GM12878 (cell line): ENCODE results near the gene SMIM32. TPM values are rescaled to one million over a fixed set of nuclear protein-coding genes. Genes with fewer than 3 reads are reported as not detected.

Source experiments
- ATAC-seq: fragments of 200-7000 bp; cut with Tn5 transposase; 3 replicates; pipeline ENCODE4 v1.9.1; 2020; ENCODE audit warnings: mild to moderate bottlenecking, moderate library complexity
- BruUV-seq: library from RNA; stranded (reverse); fragments of 400-500 nt; replicated peaks from 2 replicates; lab custom pipeline; 2021; lab: Mats Ljungman, UMichigan
- CTCF ChIA-PET: fragments of 300-600 bp; sonication (Branson Sonifier 250); formaldehyde crosslinking; extraction: SDS; loops from one replicate; lab custom pipeline; 2021; ENCODE audit warnings: inconsistent platforms; lab: Yijun Ruan, JAX
- POLR2A ChIA-PET: fragments of 350-600 bp; formaldehyde crosslinking; extraction: SDS; loops from one replicate; lab custom pipeline; 2021; ENCODE audit warnings: inconsistent platforms; lab: Charles Lee
- RAD21 ChIA-PET: fragments of 300-600 bp; sonication (Branson Sonifier 250); formaldehyde crosslinking; loops from one replicate; lab custom pipeline; 2023; ENCODE audit warnings: antibody characterized with exemption; ENCODE audit not compliant: unreplicated experiment; lab: Charles Lee
- SMC1A ChIA-PET: fragments of 300-600 bp; sonication (Branson Sonifier 250); formaldehyde crosslinking; loops from one replicate; lab custom pipeline; 2023; ENCODE audit not compliant: unreplicated experiment, uncharacterized antibody; lab: Charles Lee
- DNase-seq: peaks from one replicate; pipeline ENCODE4 v3.0.0-alpha.2; 2011; ENCODE audit warnings: low read depth, low spot score
- FAIRE-seq: peaks from 3 replicates; lab custom pipeline; 2011; peaks lifted over from hg19 to GRCh38; lab: Jason Lieb, UNC
- H2AFZ ChIP-seq: 2 replicates; pipeline ENCODE4 v1.6.0; 2011; ENCODE audit warnings: low read depth, low read length, control low read depth; ENCODE audit not compliant: control insufficient read depth
- H3K27ac ChIP-seq: 2 replicates; pipeline ENCODE4 v1.5.1; 2011; ENCODE audit warnings: control low read depth; ENCODE audit not compliant: control insufficient read depth, insufficient read depth
- H3K27me3 ChIP-seq, 2 experiments: replicated peaks in 1 of 2; 2 replicates each; pipeline versions ENCODE4 v1.6.0 to v1.6.1; 2011; ENCODE audit warnings: low read length in 1 of 2; ENCODE audit not compliant: control insufficient read depth in 2 of 2, insufficient read depth in 2 of 2
- H3K36me3 ChIP-seq, 2 experiments: 2 replicates each; pipeline ENCODE4 v1.5.1; 2011; ENCODE audit warnings: low read length in 1 of 2; ENCODE audit not compliant: control insufficient read depth in 2 of 2, insufficient read depth in 2 of 2
- H3K4me1 ChIP-seq: 2 replicates; pipeline ENCODE4 v1.6.1; 2011; ENCODE audit warnings: mild to moderate bottlenecking, low read length, moderate library complexity, mixed read lengths; ENCODE audit not compliant: control insufficient read depth, insufficient read depth
- H3K4me2 ChIP-seq: 2 replicates; pipeline ENCODE4 v1.6.0; 2011; ENCODE audit warnings: control low read depth; ENCODE audit not compliant: control insufficient read depth, insufficient read depth
- H3K4me3 ChIP-seq: fragments of 200-600 bp; sonication (generic); 2 replicates; pipeline ENCODE4 v1.5.1; 2016
- H3K79me2 ChIP-seq: 2 replicates; pipeline ENCODE4 v1.6.0; 2011; ENCODE audit warnings: low read length; ENCODE audit not compliant: control insufficient read depth, insufficient read depth
- H3K9ac ChIP-seq: 2 replicates; pipeline ENCODE4 v1.8.0; 2011; ENCODE audit warnings: low read length, control low read depth, mixed read lengths; ENCODE audit not compliant: control insufficient read depth, insufficient read depth
- H3K9me3 ChIP-seq: replicated peaks from 3 replicates; pipeline ENCODE4 v1.5.1; 2011; ENCODE audit warnings: mild to moderate bottlenecking, low read length; ENCODE audit not compliant: control insufficient read depth, insufficient read depth
- H4K20me1 ChIP-seq: 2 replicates; pipeline ENCODE4 v1.6.0; 2011; ENCODE audit not compliant: control insufficient read depth, insufficient read depth
- ATF3 ChIP-seq: IDR thresholded peaks from 2 replicates; pipeline ENCODE4 v1.6.1; 2011; ENCODE audit warnings: low read depth, mild to moderate bottlenecking, low read length, moderate library complexity, borderline replicate concordance; ENCODE audit errors: extremely low read depth
- ATF7 ChIP-seq: fragments of 450-650 bp; IDR thresholded peaks from 2 replicates; pipeline ENCODE4 v1.6.1; 2016; ENCODE audit warnings: low read depth, mild to moderate bottlenecking
- CBFB ChIP-seq: IDR thresholded peaks from 2 replicates; pipeline ENCODE4 v1.6.1; 2016; ENCODE audit warnings: antibody characterized with exemption, low read depth
- CHD4 ChIP-seq: fragments of 200-600 bp; sonication (generic); IDR thresholded peaks from 2 replicates; pipeline ENCODE4 v1.6.1; 2016; ENCODE audit warnings: mild to moderate bottlenecking
- ELK1 ChIP-seq: IDR thresholded peaks from 2 replicates; pipeline ENCODE4 v1.6.1; 2012; ENCODE audit warnings: low read depth, low read length, improper control_type of control experiment
- HDGF ChIP-seq: fragments of 450-650 bp; IDR thresholded peaks from 2 replicates; pipeline ENCODE4 v1.6.1; 2016; ENCODE audit warnings: antibody characterized with exemption
- IRF5 ChIP-seq: fragments of 450-650 bp; IDR thresholded peaks from 2 replicates; pipeline ENCODE4 v1.6.1; 2017; ENCODE audit warnings: borderline replicate concordance
- NR2C1 ChIP-seq: fragments of 450-650 bp; IDR thresholded peaks from 2 replicates; pipeline ENCODE4 v1.6.1; 2017; ENCODE audit warnings: antibody characterized with exemption, mild to moderate bottlenecking, moderate library complexity
- POU2F2 ChIP-seq: IDR thresholded peaks from 3 replicates; pipeline ENCODE4 v1.6.1; 2011; ENCODE audit warnings: low read depth, mild to moderate bottlenecking, low read length, borderline replicate concordance
- SMARCA5 ChIP-seq: fragments of 450-650 bp; IDR thresholded peaks from 2 replicates; pipeline ENCODE4 v1.6.1; 2017; ENCODE audit warnings: mild to moderate bottlenecking
- SRF ChIP-seq, 2 experiments: IDR thresholded peaks; 2 replicates each; pipeline ENCODE4 v1.6.1; 2011; ENCODE audit warnings: low read depth in 2 of 2, low read length in 2 of 2, mild to moderate bottlenecking in 1 of 2, moderate library complexity in 1 of 2
- WGBS: methylation state at CpG from one replicate; pipeline ENCODE4 v1.1.6; 2016; ENCODE audit warnings: low lambda C conversion rate; ENCODE audit not compliant: insufficient replicate concordance, insufficient coverage; ENCODE audit errors: missing lambda C conversion rate; 5-methylcytosine and 5-hydroxymethylcytosine counted together
- in situ Hi-C: fragments of 300-500 bp; cut with MboI; formaldehyde crosslinking; loops from 9 replicates; pipeline ENCODE4 v1.14.3; 2018; ENCODE audit warnings: mixed read lengths
- intact Hi-C: fragments of 100-400 bp; cut with micrococcal nuclease; formaldehyde crosslinking; loops from one replicate; pipeline ENCODE4 v1.14.2; 2022; ENCODE audit not compliant: unreplicated experiment
- polyA plus RNA-seq, 11 experiments: library from polyadenylated mRNA; depleted of rRNA in 4 of 11; unstranded in 6 of 11; stranded (reverse) in 5 of 11; fragments of >200 nt; fragmentation: Nextera tagmentation in 4 of 11; fragmentation: Illumina TruSeq in 1 of 11; extraction: Ambion mirVana in 4 of 11; extraction: Trizol in 1 of 11; gene quantifications; 1 replicate in 1 of 11; 2 replicates in 10 of 11; pipeline versions ENCODE4 v1.2.1 to v1.2.3, GENCODE V29; 2011 to 2016; ENCODE audit warnings: inconsistent platforms in 2 of 11, missing spikeins in 2 of 11, low read depth in 1 of 11
- total RNA-seq, 4 experiments: library from RNA; depleted of rRNA in 3 of 4; stranded (reverse); fragments of >200 nt in 3 of 4; fragmentation: Illumina TruSeq in 1 of 4; extraction: Trizol in 1 of 4; gene quantifications; 2 replicates each; pipeline versions ENCODE4 v1.2.1 to v1.2.3, GENCODE V29; 2013 to 2021
- TF ChIP-seq, protein P1 (sequence below): fragments of 450-650 bp; IDR thresholded peaks from 2 replicates; pipeline ENCODE4 v1.6.1; 2018; ENCODE audit warnings: borderline replicate concordance, mild to moderate bottlenecking; ENCODE audit not compliant: partially characterized antibody

SMIM32 gene
- total and polyA plus RNA-seq, 10 of the 15 experiments (the other 5 are each of a cell fraction or from before 2014, with no cell fraction given) = not detected

DNA sequence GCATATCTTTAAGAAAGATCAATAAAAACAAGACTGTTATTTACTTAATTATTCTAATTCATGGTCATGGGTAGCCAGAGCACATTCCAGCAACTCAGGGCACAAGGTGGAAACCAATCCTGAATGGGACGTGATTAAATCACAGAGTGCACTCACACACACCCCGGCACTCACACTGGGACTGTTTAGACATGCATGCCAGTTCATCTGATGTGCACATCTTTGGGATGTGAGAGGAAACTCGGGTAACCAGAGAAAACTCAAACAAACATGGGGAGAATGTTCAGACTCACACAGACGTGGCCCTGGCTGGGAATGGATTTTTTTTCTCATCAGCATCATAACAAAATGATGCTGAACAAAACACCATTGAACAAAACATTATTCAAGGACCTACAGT is 31.0 kb downstream of the SMIM32 start:
- in situ Hi-C loops = no loop called here
- 80% methylated on average over 4 of the region's 4 CpGs for WGBS
- Histone ChIP-seq H3K9me3 (no peaks in the 10 kb centered on the region), H3K36me3 (no peaks in the 10 kb centered on the region; a peak in 1 of 4 replicates), H3K27ac (no peak overlapping the region), H3K79me2 (no peaks in the 10 kb centered on the region; the same call in none of the 2 replicates), H3K27me3 (no peaks in the 10 kb centered on the region), H3K4me1 (peaks cover 8% of the 10 kb centered on the region; the same call in 1 of the 2 replicates), H3K4me3 (no peak overlapping the region), H4K20me1 (no peaks in the 10 kb centered on the region), H2AFZ (no peak overlapping the region), H3K9ac (no peak overlapping the region), H3K4me2 (no peak overlapping the region)
- SMC1A ChIA-PET = interaction anchor here (1.8 to 3.2 kb wide), 2 partner anchors 21 to 26 kb away, joined by 4 to 8 read pairs; no protein-coding TSS in a partner anchor
- ATAC-seq (no peak), FAIRE-seq (no peak), DNase-seq (no peak)
- POLR2A ChIA-PET = no interaction called here
- TF ChIP-seq ATF7 = no peak
- no peak for TF ChIP-seq HDGF
- RAD21 ChIA-PET = interaction anchor here (1.0 kb wide), 1 partner anchor 29 kb away, joined by 3 read pairs; the partner anchor contains the start of gene SMAD5
- intact Hi-C loops = no loop called here
- no TSS peak for BruUV-seq
- CTCF ChIA-PET = interaction anchor here (1.2 to 2.2 kb wide), 3 partner anchors 13 to 87 kb away, joined by 4 to 9 read pairs (median 5); no protein-coding TSS in a partner anchor

DNA sequence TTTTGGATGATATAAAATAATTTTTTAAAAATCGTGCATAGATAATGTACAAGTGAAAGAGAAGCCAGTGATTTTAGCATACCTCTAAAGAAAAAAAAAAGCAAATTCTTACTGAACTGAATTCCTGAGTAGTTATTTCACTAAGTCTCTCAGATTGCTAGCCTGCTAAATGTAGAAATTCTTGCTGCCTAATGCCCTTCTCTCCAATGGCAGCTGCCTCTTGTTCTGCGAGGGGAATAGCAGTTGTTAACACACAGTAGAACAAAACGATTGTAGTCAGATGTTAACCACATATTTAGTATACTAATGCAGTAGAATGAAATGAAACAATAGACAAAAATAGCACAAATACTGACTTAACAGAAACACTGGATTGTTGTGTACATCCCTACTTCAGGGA is 33.5 kb downstream of the SMIM32 start:
- RAD21 ChIA-PET = no interaction called here
- FAIRE-seq (no peak), DNase-seq (no peak), ATAC-seq (no peak)
- Histone ChIP-seq H3K36me3 (peaks cover 0 to 11% of the 10 kb centered on the region in 2 experiments; a peak in 1 of 4 replicates), H3K9me3 (no peaks in the 10 kb centered on the region; the same call in 2 of the 3 replicates), H3K4me3 (no peak overlapping the region), H3K79me2 (no peaks in the 10 kb centered on the region; the same call in none of the 2 replicates), H3K4me2 (no peak overlapping the region), H3K4me1 (0 out of 2 replicates have a peak, but pooled peaks cover 4% of the 10 kb centered on the region), H3K9ac (no peak overlapping the region), H2AFZ (no peak overlapping the region), H3K27ac (no peak overlapping the region), H3K27me3 (no peaks in the 10 kb centered on the region), H4K20me1 (no peaks in the 10 kb centered on the region)
- CTCF ChIA-PET = no interaction called here
- intact Hi-C loops = no loop called here
- POLR2A ChIA-PET = no interaction called here
- BruUV-seq = no TSS peak
- in situ Hi-C loops = no loop called here
- SMC1A ChIA-PET = interaction anchor here (0.7 to 1.2 kb wide), 3 partner anchors 10 to 85 kb away, joined by 3 read pairs; partner anchors contain the start of gene SMAD5
- WGBS = 72% methylated on average over 3 of the region's 3 CpGs
- no peak for TF ChIP-seq SMARCA5
- TF ChIP-seq SRF (IDR thresholded peaks at IDR 0.05; ENCODE audit: low read depth in 2 of 2, low read length in 2 of 2) = no peak
- no peak for TF ChIP-seq ELK1
- TF ChIP-seq, protein P1, sequence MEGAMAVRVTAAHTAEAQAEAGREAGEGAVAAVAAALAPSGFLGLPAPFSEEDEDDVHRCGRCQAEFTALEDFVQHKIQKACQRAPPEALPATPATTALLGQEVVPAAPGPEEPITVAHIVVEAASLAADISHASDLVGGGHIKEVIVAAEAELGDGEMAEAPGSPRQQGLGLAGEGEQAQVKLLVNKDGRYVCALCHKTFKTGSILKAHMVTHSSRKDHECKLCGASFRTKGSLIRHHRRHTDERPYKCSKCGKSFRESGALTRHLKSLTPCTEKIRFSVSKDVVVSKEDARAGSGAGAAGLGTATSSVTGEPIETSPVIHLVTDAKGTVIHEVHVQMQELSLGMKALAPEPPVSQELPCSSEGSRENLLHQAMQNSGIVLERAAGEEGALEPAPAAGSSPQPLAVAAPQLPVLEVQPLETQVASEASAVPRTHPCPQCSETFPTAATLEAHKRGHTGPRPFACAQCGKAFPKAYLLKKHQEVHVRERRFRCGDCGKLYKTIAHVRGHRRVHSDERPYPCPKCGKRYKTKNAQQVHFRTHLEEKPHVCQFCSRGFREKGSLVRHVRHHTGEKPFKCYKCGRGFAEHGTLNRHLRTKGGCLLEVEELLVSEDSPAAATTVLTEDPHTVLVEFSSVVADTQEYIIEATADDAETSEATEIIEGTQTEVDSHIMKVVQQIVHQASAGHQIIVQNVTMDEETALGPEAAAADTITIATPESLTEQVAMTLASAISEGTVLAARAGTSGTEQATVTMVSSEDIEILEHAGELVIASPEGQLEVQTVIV = no peak
- no peak for TF ChIP-seq NR2C1
- no peak for TF ChIP-seq ATF3
- no peak for TF ChIP-seq POU2F2
- no peak for TF ChIP-seq CBFB
- TF ChIP-seq CHD4 = no peak
- TF ChIP-seq IRF5 = no peak
